ENCODE data around the gene ZNF93.
"Not testable (repeated sequence)": the region's sequence is repeated elsewhere in the genome, so short reads cannot be mapped to it uniquely, and the experiment has no call there.

The ZNF93 gene

DNA sequence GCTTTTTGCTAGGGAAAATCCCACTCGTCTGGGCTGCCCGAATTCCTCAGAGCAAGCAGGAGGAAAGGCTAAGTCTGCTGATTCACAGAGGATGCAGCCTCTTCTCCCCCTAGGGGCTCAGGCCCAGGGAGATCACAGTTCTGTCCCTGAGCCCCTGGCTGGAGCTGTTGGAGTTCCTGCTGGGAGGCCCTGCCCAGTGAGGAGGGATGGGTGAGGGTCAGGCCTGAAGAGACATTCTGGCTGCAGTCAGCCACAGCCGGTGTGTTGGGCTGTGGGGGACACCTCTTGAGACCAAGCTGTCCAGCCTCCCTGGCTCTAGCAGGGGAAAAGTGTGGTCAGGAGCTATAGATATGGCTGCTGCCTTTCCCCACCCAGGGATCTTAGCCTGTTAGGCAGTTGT, 65.4 kb downstream of the ZNF93 start:
- H3K27me3 ChIP-seq (ENCODE audit: control insufficient read depth, insufficient read depth, low read length); H3K4me1 ChIP-seq (ENCODE audit: control insufficient read depth, insufficient read depth, low read length); H3K9me3 ChIP-seq (ENCODE audit: control insufficient read depth, insufficient read depth, low read length); DNase-seq (ENCODE audit: low read depth, low spot score); H3K36me3 ChIP-seq (ENCODE audit: control insufficient read depth, insufficient read depth, low read length); H3K4me3 ChIP-seq (ENCODE audit: low read length); H3K27ac ChIP-seq (ENCODE audit: low read length): not testable (repeated sequence)
- no CpG with 5 or more reads among the region's 3 CpGs for WGBS (ENCODE audit: insufficient coverage, insufficient read length)

- no peak for DNase-seq (ENCODE audit: low read depth, low spot score)
- H3K4me1 ChIP-seq (ENCODE audit: control insufficient read depth, insufficient read depth, low read length): no peaks in the 10 kb centered on the region
- H3K36me3 ChIP-seq (ENCODE audit: control insufficient read depth, insufficient read depth, low read length): no peaks in the 10 kb centered on the region
- H3K4me3 ChIP-seq (ENCODE audit: low read length): no peak overlapping the region
- peaks cover 5% of the 10 kb centered on the region for H3K9me3 ChIP-seq (ENCODE audit: control insufficient read depth, insufficient read depth, low read length)
- no CpG with 5 or more reads among the region's 4 CpGs for WGBS (ENCODE audit: insufficient coverage, insufficient read length)
- no peak overlapping the region for H3K27ac ChIP-seq (ENCODE audit: low read length)
- H3K27me3 ChIP-seq (ENCODE audit: control insufficient read depth, insufficient read depth, low read length): no peaks in the 10 kb centered on the region
Observed at GRCh38 chr19:19966862-19967261, 66.1 kb downstream of the ZNF93 start.

Data from iPS DF 6.9 (cell line).